Measurements from ENCODE around the gene TXK. TPM values are rescaled to one million over a fixed set of nuclear protein-coding genes. Genes with fewer than 3 reads are reported as not detected.

The TXK gene
- total RNA-seq, 4 donors from 2014 or later = 1.6 to 6.8 (median 3.3) TPM

- Histone ChIP-seq H3K27ac (no peak overlapping the region), H3K27me3 (no peaks in the 10 kb centered on the region), H3K4me3 (no peak overlapping the region), H3K9me3 (no peaks in the 10 kb centered on the region), H3K4me1 (peaks cover 6% of the 10 kb centered on the region), H3K36me3 (no peaks in the 10 kb centered on the region)
- DNase-seq (ENCODE audit: low spot score in 2 of 2) = no peak
- 85% methylated on average over 1 of the region's 1 CpG for WGBS
- no peak for TF ChIP-seq POLR2A (IDR thresholded peaks at IDR 0.05)
- no peak for TF ChIP-seq EP300 (IDR thresholded peaks at IDR 0.05)
- no peak for TF ChIP-seq CTCF (IDR thresholded peaks at IDR 0.05)
- no peak for TF ChIP-seq POLR2AphosphoS5 (IDR thresholded peaks at IDR 0.05)
Observed at GRCh38 chr4:48122756-48123155, 11.3 kb downstream of the TXK start.

GRCh38 chr4:48121180-48121579 is 12.9 kb downstream of the TXK start:
- Histone ChIP-seq H3K27me3 (no peaks in the 10 kb centered on the region), H3K4me1 (no peaks in the 10 kb centered on the region), H3K9me3 (no peaks in the 10 kb centered on the region), H3K36me3 (no peaks in the 10 kb centered on the region), H3K4me3 (no peak overlapping the region), H3K27ac (no peak overlapping the region)
- WGBS = 61% methylated on average over 2 of the region's 2 CpGs
- TF ChIP-seq EP300 (IDR thresholded peaks at IDR 0.05) (no peak), POLR2AphosphoS5 (IDR thresholded peaks at IDR 0.05) (no peak), POLR2A (IDR thresholded peaks at IDR 0.05) (no peak), CTCF (IDR thresholded peaks at IDR 0.05) (no peak)
- DNase-seq (ENCODE audit: low spot score in 2 of 2) = no peak

DNA sequence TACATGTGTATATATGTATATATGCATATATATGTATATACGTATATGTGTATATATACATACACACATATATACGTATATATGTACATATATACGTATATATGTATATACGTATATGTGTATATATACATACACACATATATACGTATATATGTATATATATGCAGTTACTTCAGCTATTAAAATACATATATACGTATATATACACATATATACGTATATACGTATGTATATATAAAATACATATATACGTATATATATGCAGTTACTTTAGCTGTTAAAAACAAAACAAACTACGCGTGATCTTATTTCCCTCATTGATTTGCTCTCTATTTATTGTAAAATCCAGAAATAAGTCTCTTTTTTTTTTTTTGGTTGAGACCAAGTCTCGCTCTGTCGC is 13.9 kb downstream of the TXK start:
- H3K27me3 ChIP-seq = no peaks in the 10 kb centered on the region
- H3K4me1 ChIP-seq = no peaks in the 10 kb centered on the region
- H3K36me3 ChIP-seq = no peaks in the 10 kb centered on the region
- no peak for TF ChIP-seq CTCF (IDR thresholded peaks at IDR 0.05)
- TF ChIP-seq POLR2AphosphoS5 (IDR thresholded peaks at IDR 0.05) = no peak
- no peak for TF ChIP-seq POLR2A (IDR thresholded peaks at IDR 0.05)
- no peak for TF ChIP-seq EP300 (IDR thresholded peaks at IDR 0.05)
- H3K27ac ChIP-seq = no peak overlapping the region
- H3K9me3 ChIP-seq = no peaks in the 10 kb centered on the region
- 82% methylated on average over 13 of the region's 13 CpGs for WGBS
- no peak for DNase-seq (ENCODE audit: low spot score in 2 of 2)
- H3K4me3 ChIP-seq = no peak overlapping the region

GRCh38 chr4:48119646-48120045 is 14.4 kb downstream of the TXK start:
- no peaks in the 10 kb centered on the region for H3K27me3 ChIP-seq
- no peak for DNase-seq (ENCODE audit: low spot score in 2 of 2)
- no peak overlapping the region for H3K27ac ChIP-seq
- H3K36me3 ChIP-seq = no peaks in the 10 kb centered on the region
- no peaks in the 10 kb centered on the region for H3K9me3 ChIP-seq
- H3K4me3 ChIP-seq = no peak overlapping the region
- no peaks in the 10 kb centered on the region for H3K4me1 ChIP-seq
- no peak for TF ChIP-seq POLR2AphosphoS5 (IDR thresholded peaks at IDR 0.05)
- no peak for TF ChIP-seq POLR2A (IDR thresholded peaks at IDR 0.05)
- no peak for TF ChIP-seq EP300 (IDR thresholded peaks at IDR 0.05)
- no peak for TF ChIP-seq CTCF (IDR thresholded peaks at IDR 0.05)

DNA sequence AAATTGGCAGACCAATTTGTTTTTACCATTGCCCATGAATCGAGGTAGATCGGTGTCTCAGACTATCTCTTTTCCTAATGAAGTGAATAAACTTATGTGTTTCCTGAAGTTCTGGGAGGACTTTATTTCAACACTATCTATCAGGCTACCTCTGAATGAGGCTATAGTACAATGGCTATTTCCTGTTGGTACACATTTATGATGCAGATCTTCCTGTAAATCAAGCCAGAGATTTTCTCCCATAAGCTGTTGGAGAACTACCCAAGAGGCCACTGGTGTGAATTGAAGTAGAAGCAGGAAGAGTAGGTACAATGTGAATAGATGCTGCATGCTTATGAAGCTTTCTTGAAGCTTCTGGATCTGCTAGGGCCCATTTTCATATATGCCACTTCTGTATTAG is 16.0 kb downstream of the TXK start:
- 97% methylated on average over 2 of the region's 2 CpGs for WGBS

More for the DNA sequence above, 16.0 kb downstream of the TXK start:
- Histone ChIP-seq H3K27me3 (no peaks in the 10 kb centered on the region), H3K9me3 (no peaks in the 10 kb centered on the region), H3K4me3 (no peak overlapping the region), H3K27ac (no peak overlapping the region), H3K4me1 (no peaks in the 10 kb centered on the region), H3K36me3 (no peaks in the 10 kb centered on the region)
- no peak for DNase-seq (ENCODE audit: low spot score in 2 of 2)
- TF ChIP-seq CTCF (IDR thresholded peaks at IDR 0.05) = no peak
- no peak for TF ChIP-seq POLR2A (IDR thresholded peaks at IDR 0.05)
- TF ChIP-seq EP300 (IDR thresholded peaks at IDR 0.05) = no peak
- TF ChIP-seq POLR2AphosphoS5 (IDR thresholded peaks at IDR 0.05) = no peak

All from suprapubic skin (tissue), 4 donors.